H1 (cell line): ENCODE measurements around the gene CENATAC. TPM values are rescaled to one million over a fixed set of nuclear protein-coding genes. Genes with fewer than 3 reads are reported as not detected.
A peak's percentile ranks its signal among the peaks of the same experiment; 100 is the strongest.

Experiments
- BRCA1 ChIP-seq: IDR thresholded peaks from 2 replicates; pipeline ENCODE4 v1.6.1; 2012; ENCODE audit warnings: low read depth, low read length, improper control_type of control experiment
- CHD7 ChIP-seq: fragments of 300-600 bp; sonication (generic); IDR thresholded peaks from 2 replicates; pipeline ENCODE4 v1.7.1; 2012; ENCODE audit warnings: low read length, moderate library complexity, mild to moderate bottlenecking, inconsistent platforms; ENCODE audit not compliant: insufficient replicate concordance
- HDAC2 ChIP-seq, 2 experiments: fragments of 300-600 bp in 1 of 2; sonication (generic) in 1 of 2; IDR thresholded peaks; 2 replicates each; pipeline ENCODE4 v1.6.1; 2011 to 2012; ENCODE audit warnings: low read depth in 2 of 2, low read length in 2 of 2, mild to moderate bottlenecking in 2 of 2, moderate library complexity in 2 of 2, borderline replicate concordance in 1 of 2, inconsistent platforms in 1 of 2
- RNF2 ChIP-seq: fragments of 200-900, 300-1000 bp; sonication (generic); IDR thresholded peaks from 2 replicates; pipeline ENCODE4 v1.7.1; 2016; ENCODE audit warnings: borderline replicate concordance, low read depth, mild to moderate bottlenecking, antibody characterized with exemption, low read length; ENCODE audit not compliant: poor library complexity, severe bottlenecking; ENCODE audit errors: missing control alignments
- RXRA ChIP-seq: IDR thresholded peaks from 2 replicates; pipeline ENCODE4 v1.6.1; 2011; ENCODE audit warnings: low read depth, mild to moderate bottlenecking, low read length, moderate library complexity; ENCODE audit not compliant: insufficient read depth
- polyA plus RNA-seq, 7 experiments: library from polyadenylated mRNA; depleted of rRNA in 3 of 7; stranded (reverse) in 5 of 7; unstranded in 2 of 7; fragments of >200 nt in 5 of 7; fragments of 200-250 nt in 2 of 7; gene quantifications; 1 replicate in 5 of 7; 2 replicates in 1 of 7; 4 replicates in 1 of 7; pipeline versions ENCODE4 v1.2.1 to v1.2.3, GENCODE V29; 2011 to 2013; ENCODE audit warnings: missing spikeins in 2 of 7, mixed read lengths in 2 of 7
- total RNA-seq: library from RNA; stranded (reverse); fragmentation: NEBNext Ultra II Directional; extraction: Animal tissue kit (Norgen Biotek cat#: 25700); gene quantifications from 2 replicates; pipeline ENCODE4 v1.2.1, GENCODE V29; 2021
- TF ChIP-seq, protein P1 (sequence below): IDR thresholded peaks from 2 replicates; pipeline ENCODE4 v1.6.1; 2012; ENCODE audit warnings: inconsistent platforms

The CENATAC gene
- total and polyA plus RNA-seq, 2 of the 8 experiments (the other 6 are each of a cell fraction or from before 2014, with no cell fraction given) = 22.7 to 36.4 TPM

DNA sequence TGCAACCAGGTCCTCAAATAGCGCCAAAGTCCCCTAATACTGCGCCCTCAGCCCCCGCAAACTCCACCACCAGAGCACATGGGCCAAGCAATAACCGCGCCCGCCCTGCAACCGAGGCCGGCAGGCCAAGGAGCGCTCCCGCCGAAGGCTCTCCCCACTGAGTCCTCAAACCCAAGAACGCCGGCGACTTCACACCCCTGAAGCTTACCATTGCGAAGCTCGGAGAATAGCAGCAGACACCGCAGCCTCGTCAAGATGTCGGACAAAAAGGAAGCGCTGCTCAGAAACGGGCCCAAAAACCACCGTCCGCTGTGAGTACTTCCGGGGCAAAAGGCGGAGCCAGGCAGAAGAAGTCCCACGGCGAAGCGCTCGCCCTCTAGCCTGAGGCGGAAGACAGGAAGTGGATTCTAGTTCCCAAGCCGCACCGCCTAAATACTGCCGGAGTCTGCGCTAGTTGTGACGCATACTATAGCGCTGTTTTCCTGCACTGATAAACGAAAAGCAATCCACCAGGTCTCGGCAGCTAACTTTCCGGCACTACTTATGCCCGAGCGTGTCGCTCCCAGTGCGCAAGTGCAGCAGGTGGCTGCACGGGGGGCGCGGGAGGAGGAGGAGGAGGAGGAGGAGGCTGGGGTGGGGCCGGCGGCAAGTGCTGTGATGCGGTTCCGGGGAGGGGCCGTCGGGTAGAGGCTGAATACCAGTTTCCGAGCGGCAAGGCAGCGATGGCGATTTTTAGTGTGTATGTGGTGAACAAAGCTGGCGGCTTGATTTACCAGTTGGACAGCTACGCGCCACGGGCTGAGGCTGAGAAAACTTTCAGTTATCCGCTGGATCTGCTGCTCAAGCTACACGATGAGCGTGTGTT lies 20.4 kb downstream of the CENATAC start, which contains the start of the genes RPS25 and TRAPPC4 (continued):
- TF ChIP-seq CHD7 (no peak), HDAC2 (IDR thresholded peaks at IDR 0.05; ENCODE audit: borderline replicate concordance in 1 of 2, low read depth in 2 of 2, low read length in 2 of 2) (no peak), BRCA1 (no peak), RXRA (no peak), RNF2 (no peak)
- TF ChIP-seq, protein P1, sequence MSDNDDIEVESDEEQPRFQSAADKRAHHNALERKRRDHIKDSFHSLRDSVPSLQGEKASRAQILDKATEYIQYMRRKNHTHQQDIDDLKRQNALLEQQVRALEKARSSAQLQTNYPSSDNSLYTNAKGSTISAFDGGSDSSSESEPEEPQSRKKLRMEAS = peak; percentile 79
